ENCODE results near the gene ZNF598. TPM values are rescaled to one million over a fixed set of nuclear protein-coding genes. Genes with fewer than 3 reads are reported as not detected.

The ZNF598 gene
- total RNA-seq, 1 donor from 2014 or later = 46.1 TPM

DNA sequence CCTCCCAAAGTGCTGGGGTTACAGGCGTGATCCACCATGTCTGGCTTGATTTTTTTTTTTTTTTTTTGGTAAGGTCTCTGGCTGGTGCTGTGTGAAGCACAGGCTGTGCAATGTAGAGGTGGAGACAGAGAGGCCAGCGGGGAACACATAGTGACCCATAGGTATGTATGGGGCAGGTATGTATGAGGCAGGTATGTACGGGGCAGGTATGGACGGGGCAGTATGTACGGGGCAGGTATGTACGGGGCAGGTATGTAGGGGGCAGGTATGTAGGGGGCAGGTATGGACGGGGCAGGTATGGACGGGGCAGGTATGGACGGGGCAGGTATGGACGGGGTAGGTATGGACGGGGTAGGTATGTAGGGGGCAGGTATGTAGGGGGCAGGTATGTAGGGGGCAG, 60.1 kb downstream of the ZNF598 start:
- no peak for DNase-seq (ENCODE audit: extremely low spot score, unreplicated experiment)
- no peaks in the 10 kb centered on the region for H3K4me1 Mint-ChIP-seq (ENCODE audit: unreplicated experiment)
- no peaks in the 10 kb centered on the region for H3K36me3 Mint-ChIP-seq
- H3K9me3 Mint-ChIP-seq = no peaks in the 10 kb centered on the region
- H3K27ac Mint-ChIP-seq = no peak overlapping the region
- H3K27me3 Mint-ChIP-seq = no peaks in the 10 kb centered on the region
- no peak overlapping the region for H3K4me3 Mint-ChIP-seq
- TF ChIP-seq, protein P1, sequence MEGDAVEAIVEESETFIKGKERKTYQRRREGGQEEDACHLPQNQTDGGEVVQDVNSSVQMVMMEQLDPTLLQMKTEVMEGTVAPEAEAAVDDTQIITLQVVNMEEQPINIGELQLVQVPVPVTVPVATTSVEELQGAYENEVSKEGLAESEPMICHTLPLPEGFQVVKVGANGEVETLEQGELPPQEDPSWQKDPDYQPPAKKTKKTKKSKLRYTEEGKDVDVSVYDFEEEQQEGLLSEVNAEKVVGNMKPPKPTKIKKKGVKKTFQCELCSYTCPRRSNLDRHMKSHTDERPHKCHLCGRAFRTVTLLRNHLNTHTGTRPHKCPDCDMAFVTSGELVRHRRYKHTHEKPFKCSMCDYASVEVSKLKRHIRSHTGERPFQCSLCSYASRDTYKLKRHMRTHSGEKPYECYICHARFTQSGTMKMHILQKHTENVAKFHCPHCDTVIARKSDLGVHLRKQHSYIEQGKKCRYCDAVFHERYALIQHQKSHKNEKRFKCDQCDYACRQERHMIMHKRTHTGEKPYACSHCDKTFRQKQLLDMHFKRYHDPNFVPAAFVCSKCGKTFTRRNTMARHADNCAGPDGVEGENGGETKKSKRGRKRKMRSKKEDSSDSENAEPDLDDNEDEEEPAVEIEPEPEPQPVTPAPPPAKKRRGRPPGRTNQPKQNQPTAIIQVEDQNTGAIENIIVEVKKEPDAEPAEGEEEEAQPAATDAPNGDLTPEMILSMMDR (conservative IDR thresholded peaks at IDR 0.05) = no peak

Other genes with a start within 250 kb of the ZNF598 start
- 54.0 and 55.9 TPM in 2 replicates for gene NME3, start 238.3 kb downstream of the ZNF598 start, total RNA-seq (ENCODE audit: low replicate concordance)
- 26.9 and 35.9 TPM in 2 replicates for gene EME2, start 237.0 kb downstream of the ZNF598 start, total RNA-seq (ENCODE audit: low replicate concordance)
- gene MRPS34, start 236.7 kb downstream of the ZNF598 start, total RNA-seq (ENCODE audit: low replicate concordance) = 95.5 and 97.9 TPM in 2 replicates
- gene SPSB3, start 227.2 kb downstream of the ZNF598 start, total RNA-seq (ENCODE audit: low replicate concordance) = 51.2 and 71.3 TPM in 2 replicates
- 54.5 and 66.6 TPM in 2 replicates for gene NUBP2, start 226.9 kb downstream of the ZNF598 start, total RNA-seq (ENCODE audit: low replicate concordance)
- 0.17 and 0.59 TPM in 2 replicates for gene IGFALS, start 216.1 kb downstream of the ZNF598 start, total RNA-seq (ENCODE audit: low replicate concordance)
- 32.0 and 36.7 TPM in 2 replicates for gene HAGH, start 183.0 kb downstream of the ZNF598 start, total RNA-seq (ENCODE audit: low replicate concordance)
- gene FAHD1, start 182.6 kb downstream of the ZNF598 start, total RNA-seq (ENCODE audit: low replicate concordance) = 33.2 and 41.1 TPM in 2 replicates
- not detected in 2 replicates for gene MEIOB, start 137.7 kb downstream of the ZNF598 start, total RNA-seq (ENCODE audit: low replicate concordance)
- gene HS3ST6, start 91.4 kb downstream of the ZNF598 start, total RNA-seq (ENCODE audit: low replicate concordance) = 1.3 and 5.6 TPM in 2 replicates
- gene MSRB1, start 66.6 kb downstream of the ZNF598 start, total RNA-seq (ENCODE audit: low replicate concordance) = 34.8 and 37.7 TPM in 2 replicates
- gene RPL3L, start 55.1 kb downstream of the ZNF598 start, total RNA-seq (ENCODE audit: low replicate concordance) = not detected in 2 replicates
- 122 and 130 TPM in 2 replicates for gene NDUFB10, start 50.3 kb downstream of the ZNF598 start, total RNA-seq (ENCODE audit: low replicate concordance)
- 3,017 and 3,035 TPM in 2 replicates for gene RPS2, start 45.0 kb downstream of the ZNF598 start, total RNA-seq (ENCODE audit: low replicate concordance)
- not detected in 2 replicates for gene RNF151, start 43.0 kb downstream of the ZNF598 start, total RNA-seq (ENCODE audit: low replicate concordance)
- gene TBL3, start 37.8 kb downstream of the ZNF598 start, total RNA-seq (ENCODE audit: low replicate concordance) = 37.0 and 40.0 TPM in 2 replicates
- gene NOXO1, start 28.4 kb downstream of the ZNF598 start, total RNA-seq (ENCODE audit: low replicate concordance) = 0.63 and 2.0 TPM in 2 replicates
- 25.3 and 31.6 TPM in 2 replicates for gene GFER, start 25.6 kb downstream of the ZNF598 start, total RNA-seq (ENCODE audit: low replicate concordance)
- 2.4 and 2.5 TPM in 2 replicates for gene SYNGR3, start 19.9 kb downstream of the ZNF598 start, total RNA-seq (ENCODE audit: low replicate concordance)
- 3.9 and 4.7 TPM in 2 replicates for gene NPW, start 10.0 kb upstream of the ZNF598 start, total RNA-seq (ENCODE audit: low replicate concordance)
- gene NHERF2, start 17.1 kb upstream of the ZNF598 start, total RNA-seq (ENCODE audit: low replicate concordance) = 23.3 and 23.4 TPM in 2 replicates
- 18.1 and 37.6 TPM in 2 replicates for gene NTHL1, start 38.0 kb upstream of the ZNF598 start, total RNA-seq (ENCODE audit: low replicate concordance)
- 131 and 208 TPM in 2 replicates for gene TSC2, start 38.2 kb upstream of the ZNF598 start, total RNA-seq (ENCODE audit: low replicate concordance)
- gene PKD1, start 126.1 kb upstream of the ZNF598 start, total RNA-seq (ENCODE audit: low replicate concordance) = 76.2 and 131 TPM in 2 replicates
- 7.4 and 9.9 TPM in 2 replicates for gene RAB26, start 138.8 kb upstream of the ZNF598 start, total RNA-seq (ENCODE audit: low replicate concordance)
- gene TRAF7, start 146.0 kb upstream of the ZNF598 start, total RNA-seq (ENCODE audit: low replicate concordance) = 71.0 and 81.6 TPM in 2 replicates
- gene CASKIN1, start 186.8 kb upstream of the ZNF598 start, total RNA-seq (ENCODE audit: low replicate concordance) = 2.7 and 6.3 TPM in 2 replicates
- gene MLST8, start 195.6 kb upstream of the ZNF598 start, total RNA-seq (ENCODE audit: low replicate concordance) = 44.9 and 56.8 TPM in 2 replicates
- 8.7 and 16.6 TPM in 2 replicates for gene BRICD5, start 201.0 kb upstream of the ZNF598 start, total RNA-seq (ENCODE audit: low replicate concordance)
- 16.2 and 25.5 TPM in 2 replicates for gene PGP, start 205.0 kb upstream of the ZNF598 start, total RNA-seq (ENCODE audit: low replicate concordance)
- 24.9 and 30.4 TPM in 2 replicates for gene E4F1, start 213.8 kb upstream of the ZNF598 start, total RNA-seq (ENCODE audit: low replicate concordance)
- 0.57 and 2.6 TPM in 2 replicates for gene DNASE1L2, start 226.6 kb upstream of the ZNF598 start, total RNA-seq (ENCODE audit: low replicate concordance)
- 72.7 and 89.7 TPM in 2 replicates for gene ECI1, start 241.8 kb upstream of the ZNF598 start, total RNA-seq (ENCODE audit: low replicate concordance)